Measurements from ENCODE around the gene ADH1A. TPM values are rescaled to one million over a fixed set of nuclear protein-coding genes. Genes with fewer than 3 reads are reported as not detected.

ADH1A gene
- total RNA-seq, result 1 to 10 TPM; 1.0 to 1.3 TPM
- polyA plus RNA-seq (ENCODE audit: insufficient read length in 6 of 6), result 10 to 100 TPM; 12.5 to 17.6 (median 15.3) TPM
- long read RNA-seq, donor 1, result 0 reads
- long read RNA-seq, donor 2, result 0 reads
- long read RNA-seq, donor 3, result 0 reads
- long read RNA-seq, donor 4, result 0 reads
- long read RNA-seq, donor 5, result 0 reads
- long read RNA-seq, donor 6, result 0 reads
- long read RNA-seq, donor 7, result 0 reads
- long read RNA-seq, donor 8, result 0 reads
- long read RNA-seq, donor 9, result 0 reads
- long read RNA-seq, donor 10, result 0 reads
- long read RNA-seq, donor 11, result 0 reads
- long read RNA-seq, donor 12, result 0 reads

- H3K4me1 ChIP-seq, result no peaks in the 10 kb centered on the region
- no peak for DNase-seq
- no peak for TF ChIP-seq CTCF (IDR thresholded peaks at IDR 0.05)
- no peak within 1 kb of the TSS for H3K27ac ChIP-seq
- peaks cover 0 to 14% of the 10 kb centered on the region in 2 donors for H3K9me3 ChIP-seq
- ATAC-seq, result no peak
- H3K4me3 ChIP-seq, result no peak within 1 kb of the TSS
- no peaks in the 10 kb centered on the region for H3K27me3 ChIP-seq
- intact Hi-C loops (cut with DNase I), result no loop called here
- no peaks in the 10 kb centered on the region for H3K36me3 ChIP-seq
These were observed at the start of gene ADH1A for GRCh38 chr4:99290848-99291786. TSS of gene ADH1A (minus strand) at chr4:99290985. CDS start at chr4:99290914, 71 bp downstream.

- no peak for DNase-seq
- H3K27me3 ChIP-seq, result no peaks in the 10 kb centered on the region
- no peak overlapping the region for H3K27ac ChIP-seq
- no peak for TF ChIP-seq CTCF (IDR thresholded peaks at IDR 0.05)
- intact Hi-C loops (cut with DNase I), result no loop called here
- no peaks in the 10 kb centered on the region for H3K9me3 ChIP-seq
- no peaks in the 10 kb centered on the region for H3K4me1 ChIP-seq
- H3K36me3 ChIP-seq, result no peaks in the 10 kb centered on the region
- no peak overlapping the region for H3K4me3 ChIP-seq
- ATAC-seq, result no peak
These were observed 48.4 kb upstream of the ADH1A start for GRCh38 chr4:99339172-99339571.

- no peaks in the 10 kb centered on the region for H3K36me3 ChIP-seq
- H3K9me3 ChIP-seq, result peaks cover 0 to 3% of the 10 kb centered on the region in 2 donors
- intact Hi-C loops (cut with DNase I), result no loop called here
- TF ChIP-seq CTCF (IDR thresholded peaks at IDR 0.05), result no peak
- no peaks in the 10 kb centered on the region for H3K4me1 ChIP-seq
- H3K27me3 ChIP-seq, result no peaks in the 10 kb centered on the region
- no peak overlapping the region for H3K27ac ChIP-seq
- ATAC-seq, result no peak
- H3K4me3 ChIP-seq, result no peak overlapping the region
- no peak for DNase-seq
These were observed 45.8 kb upstream of the ADH1A start for GRCh38 chr4:99336553-99336952.

- no peak for TF ChIP-seq CTCF (IDR thresholded peaks at IDR 0.05)
- intact Hi-C loops (cut with DNase I), result no loop called here
- ATAC-seq, result no peak
These were observed 44.1 kb upstream of the ADH1A start for GRCh38 chr4:99334880-99335279.

GRCh38 chr4:99330648-99331047 is 39.9 kb upstream of the ADH1A start:
- no peak for TF ChIP-seq CTCF (IDR thresholded peaks at IDR 0.05)
- H3K4me3 ChIP-seq, result no peak overlapping the region
- H3K27me3 ChIP-seq, result no peaks in the 10 kb centered on the region
- ATAC-seq, result no peak
- peaks cover 0 to 14% of the 10 kb centered on the region in 2 donors for H3K9me3 ChIP-seq
- DNase-seq, result no peak
- H3K36me3 ChIP-seq, result no peaks in the 10 kb centered on the region
- no peaks in the 10 kb centered on the region for H3K4me1 ChIP-seq
- no peak overlapping the region for H3K27ac ChIP-seq
- intact Hi-C loops (cut with DNase I), result no loop called here

More at GRCh38 chr4:99334880-99335279, 44.1 kb upstream of the ADH1A start:
- Histone ChIP-seq H3K27me3 (no peaks in the 10 kb centered on the region), H3K27ac (no peak overlapping the region), H3K36me3 (no peaks in the 10 kb centered on the region), H3K9me3 (peaks cover 0 to 3% of the 10 kb centered on the region in 2 donors), H3K4me1 (no peaks in the 10 kb centered on the region), H3K4me3 (no peak overlapping the region)
- no peak for DNase-seq

Measured in left lung (tissue), 14 donors.